A375 (cell line): ENCODE measurements around the gene KLF7. TPM values are rescaled to one million over a fixed set of nuclear protein-coding genes. Genes with fewer than 3 reads are reported as not detected.

ENCODE experiments used
- small RNA-seq: library from RNA; depleted of rRNA; stranded (forward); fragments of <200 nt; gene quantifications from one replicate; pipeline ENCODE3, GENCODE V24; 2014
- total RNA-seq: library from RNA; depleted of rRNA; stranded (reverse); fragments of >200 nt; shearing (Covaris generic); gene quantifications from 2 replicates; pipeline ENCODE4 v1.2.3, GENCODE V29; 2014; rRNA removed

The KLF7 gene
- 5.6 and 9.3 TPM in 2 replicates for total RNA-seq

GRCh38 chr2:207165121-207166038 lies at the start of gene KLF7:
KLF7 (minus strand) TSS chr2:207165948; CDS start chr2:207165568, 380 bp downstream.

Small RNA genes lying within 50 kb of the gene (small RNA-seq; reads per million reads assigned to genes)
- gene MIR2355 = not detected
- not detected for gene MIR7845

Other genes with a start within 250 kb of the KLF7 start
- gene CPO, start 226.4 kb downstream of the KLF7 start, total RNA-seq = not detected in 2 replicates